Measurements from ENCODE around the gene RAMP1.
"Not testable (repeated sequence)": the region's sequence is repeated elsewhere in the genome, so short reads cannot be mapped to it uniquely, and the experiment has no call there.

The RAMP1 gene

DNA sequence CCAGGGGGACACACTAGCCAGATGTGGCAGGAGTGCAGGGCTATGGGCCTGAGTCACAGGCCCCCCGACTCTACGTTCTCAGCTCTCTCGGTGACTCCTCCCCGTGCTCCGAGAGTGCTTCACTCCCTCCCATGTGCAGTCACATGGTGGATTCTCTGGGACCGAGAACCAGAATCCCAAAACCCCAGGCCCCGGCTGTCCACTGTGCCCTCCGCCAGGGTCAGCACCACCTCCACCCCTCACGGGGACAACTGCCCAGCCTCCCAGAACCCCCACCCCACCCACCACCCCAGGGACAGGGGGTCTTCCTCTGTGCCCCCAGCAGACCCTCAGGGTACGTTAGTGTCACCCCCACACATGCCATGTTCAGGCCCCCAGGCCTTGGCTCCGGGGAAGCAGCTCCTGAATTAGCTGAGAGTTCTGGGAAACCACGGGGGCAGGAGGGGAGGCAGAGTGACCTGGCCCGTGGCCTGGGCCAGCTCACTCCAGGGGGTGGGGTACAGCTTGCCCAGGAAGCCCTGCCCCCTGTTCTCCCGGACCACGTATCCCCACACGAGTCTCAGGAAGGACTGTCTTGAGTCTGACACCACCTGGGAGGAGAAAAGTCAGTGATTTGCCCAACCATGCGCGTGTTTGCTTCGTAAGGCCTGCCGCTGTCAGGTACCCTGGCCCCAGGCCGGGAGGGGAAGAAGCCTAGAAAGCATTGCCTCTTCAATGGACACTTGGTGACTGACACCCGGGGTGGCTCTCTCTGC is 4.4 kb downstream of the RAMP1 start:
- no peak for DNase-seq

GRCh38 chr2:237864444-237864931 is 5.1 kb downstream of the RAMP1 start:
- no peak for DNase-seq

- DNase-seq: no peak
These were observed 5.7 kb downstream of the RAMP1 start for GRCh38 chr2:237864940-237865622.

DNA sequence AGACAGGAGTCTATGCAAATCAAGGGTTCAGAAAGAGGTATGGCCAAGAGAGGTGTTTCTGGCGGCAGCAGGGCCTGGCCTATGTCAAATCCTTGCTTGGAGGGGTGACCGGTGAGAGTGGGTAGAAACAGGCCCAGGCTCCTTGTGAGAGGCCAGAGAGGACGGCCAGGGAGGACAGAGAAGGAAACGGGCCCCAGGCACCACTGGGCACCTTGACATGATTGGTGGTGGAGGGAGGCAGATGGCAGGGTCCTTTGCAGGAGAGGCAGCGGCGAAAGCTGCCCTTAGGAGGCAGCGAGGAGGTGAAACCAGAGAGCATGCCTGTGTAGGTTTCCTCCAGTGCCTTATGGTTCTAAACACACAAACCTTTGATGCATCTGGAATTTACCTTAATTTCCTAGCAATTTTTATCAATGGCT is 6.2 kb downstream of the RAMP1 start:
- no peak for DNase-seq

DNA sequence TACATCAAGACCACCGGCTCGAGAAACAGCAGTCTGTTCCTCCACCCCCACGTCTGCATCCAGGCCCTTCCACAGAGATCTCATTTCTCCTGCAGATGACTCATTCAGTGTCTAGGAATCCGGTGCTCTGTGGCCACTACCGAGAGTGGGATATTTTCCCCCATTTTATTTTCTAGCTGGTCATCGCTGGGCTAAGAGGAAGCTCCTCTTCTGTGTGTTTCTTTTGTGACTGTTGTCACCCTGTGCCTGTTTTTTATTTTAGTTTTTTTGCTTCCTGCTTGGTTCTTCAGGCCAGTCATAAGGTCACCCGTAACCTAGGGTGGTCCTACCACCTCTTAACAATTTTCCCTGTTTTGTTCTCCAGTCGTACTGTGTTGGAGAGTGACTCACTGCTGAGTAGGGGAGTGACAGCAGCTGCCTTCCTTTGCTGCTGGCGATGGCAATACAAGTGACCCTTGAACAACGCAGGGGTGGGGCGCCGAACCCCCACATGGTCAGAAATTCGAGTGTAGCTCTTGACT is 6.7 kb downstream of the RAMP1 start:
- no peak for DNase-seq

- no peak for DNase-seq
These were observed 8.0 kb downstream of the RAMP1 start for GRCh38 chr2:237867465-237867864.

DNA sequence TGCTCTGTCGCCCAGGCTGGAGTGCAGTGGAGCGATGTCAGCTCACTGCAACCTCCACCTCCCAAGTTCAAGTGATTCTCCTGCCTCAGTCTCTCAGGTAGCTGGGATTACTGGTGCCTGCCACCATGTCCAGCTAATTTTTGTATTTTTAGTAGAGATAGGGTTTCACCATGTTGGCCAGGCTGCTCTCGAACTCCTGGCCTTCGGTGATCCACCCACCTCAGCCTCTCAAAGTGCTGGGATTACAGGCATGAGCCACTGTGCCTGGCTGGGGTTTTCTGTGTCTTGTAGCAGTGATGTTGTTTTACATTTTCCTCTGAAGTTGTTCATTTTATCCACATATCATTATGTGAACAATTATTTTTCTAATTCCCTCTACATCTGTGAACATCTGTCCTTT is 8.7 kb downstream of the RAMP1 start:
- DNase-seq: not testable (repeated sequence)

GRCh38 chr2:237868631-237869342 is 9.4 kb downstream of the RAMP1 start:
- DNase-seq: no peak

DNA sequence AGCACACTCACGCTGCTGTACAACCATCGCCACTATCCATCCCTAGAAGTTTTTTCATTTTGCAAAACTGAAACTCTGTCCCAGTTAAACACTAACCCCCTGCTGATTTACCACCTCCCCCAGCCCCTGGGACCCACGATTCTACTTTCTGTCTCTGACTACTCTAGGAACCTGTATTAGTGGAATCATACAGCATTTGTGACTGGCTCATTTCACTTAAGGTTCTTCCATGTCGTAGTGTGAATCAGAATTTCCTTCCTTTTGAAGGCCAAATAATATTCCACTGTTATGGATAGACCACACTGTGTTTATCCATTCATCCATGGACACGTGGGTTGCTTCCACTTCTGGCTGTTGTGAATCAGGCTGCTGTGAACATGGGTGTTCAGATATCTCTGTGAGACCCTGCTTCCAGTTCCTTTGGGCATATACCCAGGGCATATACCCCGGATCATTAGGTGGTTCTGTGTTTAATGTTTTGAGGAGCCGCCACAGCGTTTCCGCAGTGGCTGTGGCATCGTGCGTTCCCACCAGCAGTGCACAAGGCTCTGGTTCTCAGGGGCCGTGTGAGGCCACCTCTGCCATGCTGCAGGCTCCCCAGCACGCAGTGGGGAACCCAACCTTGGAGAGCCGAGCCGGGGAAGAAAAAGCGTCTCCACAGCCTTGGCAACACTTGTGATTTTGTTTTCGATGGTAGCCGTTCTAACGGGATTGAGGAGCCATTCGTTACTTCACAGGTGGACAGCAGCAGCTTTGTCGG is 10.1 kb downstream of the RAMP1 start:
- DNase-seq: no peak

DNA sequence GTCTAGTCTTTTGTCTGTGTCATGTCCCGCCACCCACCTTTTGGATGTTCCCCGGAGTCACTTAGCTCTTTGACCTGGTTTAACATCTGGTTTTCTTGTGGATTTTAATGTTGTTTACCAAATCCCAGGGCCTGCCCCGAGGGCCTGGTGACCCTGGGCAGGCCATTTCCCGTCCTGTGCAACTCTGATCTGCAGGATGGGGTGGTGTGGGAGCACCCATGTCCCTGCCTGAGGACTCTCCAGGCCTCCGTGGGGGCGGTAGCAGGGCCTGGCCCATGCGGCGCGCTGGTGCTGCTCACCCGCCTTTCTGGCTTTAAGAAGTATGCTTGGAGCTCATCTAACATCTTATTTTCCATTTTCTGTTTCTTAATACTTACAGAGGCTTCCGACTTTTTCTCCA is 10.7 kb downstream of the RAMP1 start:
- DNase-seq: no peak

- DNase-seq: no peak
These were observed 11.6 kb downstream of the RAMP1 start for GRCh38 chr2:237870754-237871651.

- DNase-seq: no peak
These were observed 12.9 kb downstream of the RAMP1 start for GRCh38 chr2:237872178-237872887.

GRCh38 chr2:237873421-237873831 is 14.0 kb downstream of the RAMP1 start:
- DNase-seq: no peak

DNA sequence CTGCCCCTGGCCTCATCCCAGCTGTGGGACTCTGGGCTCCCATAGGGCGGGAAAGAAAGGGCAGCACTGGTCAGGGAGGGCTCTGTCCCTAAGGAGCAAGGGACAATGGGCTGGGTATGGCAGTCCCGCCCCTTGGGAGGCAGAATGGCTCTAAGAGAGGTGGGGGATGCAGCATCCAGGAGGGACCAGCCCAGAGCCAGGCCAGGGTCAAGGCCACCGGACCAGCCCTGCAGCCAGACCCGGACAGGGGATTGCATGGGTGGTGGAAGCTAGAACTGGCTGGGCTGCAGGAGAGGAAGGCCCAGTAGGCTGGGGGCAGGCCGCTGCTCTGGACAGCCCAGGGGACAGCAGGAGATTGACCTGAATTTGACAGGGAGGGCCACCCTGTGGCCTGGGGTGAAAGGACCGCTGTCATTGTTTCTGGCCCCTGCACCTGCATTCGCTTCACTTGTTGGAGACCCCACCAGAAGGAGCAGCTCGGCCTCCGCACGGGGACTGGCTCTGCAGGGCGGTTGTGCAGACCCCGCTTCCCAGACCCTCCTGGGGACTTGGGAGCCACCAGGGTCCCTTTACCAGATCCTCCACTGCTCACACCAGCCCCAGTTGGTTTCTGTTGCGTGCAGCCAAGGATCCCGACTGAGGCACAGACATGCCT is 14.6 kb downstream of the RAMP1 start:
- DNase-seq: no peak

DNA sequence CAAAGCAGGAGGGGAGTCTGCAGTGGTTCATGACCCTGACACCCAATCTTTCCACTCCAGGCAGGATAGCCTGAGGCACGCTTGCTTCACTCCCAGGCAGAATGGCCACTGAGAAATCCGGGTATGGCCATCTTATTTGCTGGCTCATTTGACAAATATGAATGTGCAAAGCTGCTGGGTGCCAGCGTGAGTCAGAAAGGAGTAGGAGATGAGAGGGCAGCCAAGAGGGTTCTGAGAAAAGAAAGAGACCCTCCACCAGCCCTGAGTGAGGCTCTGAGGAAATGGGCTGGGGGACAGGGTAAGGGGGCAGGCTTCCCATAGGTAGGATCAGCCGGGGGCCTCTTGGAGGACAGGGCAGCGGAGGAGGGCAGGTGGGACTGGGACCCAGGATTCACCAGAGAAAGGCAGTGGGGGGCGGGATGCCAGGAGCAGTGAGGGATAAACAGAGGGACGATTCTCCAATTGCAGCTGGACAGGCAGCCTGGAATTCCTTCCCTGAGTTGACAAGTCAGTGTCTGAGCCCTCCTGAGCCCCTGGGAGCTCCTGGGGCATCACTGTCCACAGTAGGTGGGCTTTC is 15.2 kb downstream of the RAMP1 start:
- no peak for DNase-seq

DNA sequence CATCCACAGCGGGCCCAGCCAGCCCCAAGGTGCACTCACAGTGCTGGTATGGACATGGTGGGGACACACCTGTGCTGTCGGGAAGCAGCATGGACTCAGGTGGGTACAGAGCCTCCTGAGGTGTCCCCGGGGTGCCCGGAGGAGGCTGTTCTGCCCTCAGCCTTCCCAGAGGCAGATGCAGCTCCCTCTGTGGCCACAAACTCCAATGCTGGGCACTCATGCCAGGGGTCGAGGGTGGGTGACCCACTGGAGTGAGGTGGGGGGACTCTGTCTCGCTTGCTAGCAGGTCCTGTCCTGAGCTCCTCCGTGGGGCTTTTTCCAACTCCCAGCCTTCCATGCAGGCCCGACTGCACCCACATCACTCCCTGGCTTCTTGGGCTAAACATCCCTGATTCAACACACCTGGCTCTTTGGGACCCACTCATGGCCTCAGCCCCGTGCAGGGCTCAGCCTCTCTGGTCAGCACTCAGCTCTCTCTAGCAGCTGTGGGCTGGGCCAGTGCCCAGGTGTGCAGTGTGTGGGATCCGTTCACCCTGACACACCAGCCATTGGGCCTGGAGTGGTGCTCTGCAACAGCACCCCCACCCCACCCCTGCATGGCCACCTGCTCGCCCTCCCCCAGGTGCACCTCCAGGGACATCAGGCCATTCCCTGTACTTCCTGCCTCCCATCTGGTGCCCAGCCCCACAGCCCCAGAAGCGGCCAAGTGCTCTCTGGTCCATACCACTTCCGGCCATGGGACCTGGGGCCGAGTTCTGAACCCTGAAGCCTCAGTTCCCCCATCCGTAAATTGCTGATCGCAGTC is 16.0 kb downstream of the RAMP1 start:
- no peak for DNase-seq

- DNase-seq: no peak
These were observed 16.7 kb downstream of the RAMP1 start for GRCh38 chr2:237876061-237876526.

DNA sequence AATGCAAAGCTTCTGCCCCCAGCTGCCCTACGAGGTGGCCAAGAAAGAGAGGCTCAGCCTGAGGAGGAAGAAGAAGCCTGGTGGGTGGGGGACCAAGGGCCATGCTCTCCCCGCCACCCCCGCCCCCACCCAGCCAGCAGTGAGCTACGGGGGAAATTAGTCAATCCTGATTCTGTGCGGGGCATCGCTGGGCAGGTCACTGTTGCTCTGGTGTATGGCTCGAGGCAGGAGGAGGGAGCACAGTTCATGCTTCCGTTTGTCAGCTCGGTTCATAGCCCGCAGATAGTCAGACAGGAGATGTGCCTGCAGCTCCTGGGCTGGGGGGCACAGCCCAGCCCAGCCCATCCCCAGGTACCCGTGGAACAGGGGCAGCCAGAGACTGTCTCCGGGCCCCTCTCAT is 17.1 kb downstream of the RAMP1 start:
- no peak for DNase-seq

- DNase-seq: no peak
These were observed 17.6 kb downstream of the RAMP1 start for GRCh38 chr2:237876951-237877491.

Measured in T-helper 9 cell (primary cell).